NCI-H1417 treated with DMSO at 0.1 percent for 48 hours (cell line): ENCODE measurements around the gene FCN1.

ENCODE experiments used
- DNase-seq: peaks from one replicate; lab custom pipeline; 2025; lab: John Stamatoyannopoulos, UW

The FCN1 gene

GRCh38 chr9:134891053-134891452, 26.7 kb downstream of the FCN1 start:
- no peak for DNase-seq

GRCh38 chr9:134890155-134890495, 27.6 kb downstream of the FCN1 start:
- no peak for DNase-seq

DNA sequence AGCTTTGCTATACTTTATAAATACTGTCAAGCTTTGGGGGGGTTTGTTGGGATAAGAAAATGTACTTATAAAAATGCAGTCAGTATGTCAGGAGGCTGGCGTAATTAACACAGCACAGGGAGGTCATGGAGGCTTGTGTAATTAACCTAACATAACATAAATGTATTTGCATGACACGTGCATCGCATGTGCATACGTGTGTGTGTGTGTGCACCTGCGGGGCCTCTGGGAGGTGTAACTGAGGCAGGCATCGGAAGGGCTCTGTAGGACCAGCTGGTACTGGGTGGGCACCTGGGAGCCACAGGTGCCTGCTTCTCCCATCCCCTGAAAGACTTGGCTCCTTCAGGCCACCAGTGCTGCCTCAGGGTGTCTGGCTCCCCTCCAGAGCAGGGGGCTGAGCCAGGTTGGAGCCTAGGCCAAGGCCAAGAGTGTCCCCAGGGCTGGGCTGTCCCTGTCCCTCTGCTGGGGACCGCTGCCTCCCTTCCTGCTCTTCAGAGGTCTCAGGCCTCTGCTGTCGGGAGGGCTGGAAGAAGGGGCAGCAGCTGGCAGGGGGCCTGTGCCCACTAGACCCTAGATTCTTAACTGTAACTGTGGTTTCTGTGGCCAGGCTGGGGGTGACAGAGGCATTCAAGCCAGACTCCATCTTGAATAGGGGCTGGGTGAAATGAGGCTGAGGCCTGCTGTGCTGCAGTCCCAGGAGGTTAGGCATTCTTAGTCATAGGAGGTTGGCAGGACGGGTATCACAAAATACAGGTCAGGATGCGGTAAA, 28.1 kb downstream of the FCN1 start:
- DNase-seq: no peak

DNA sequence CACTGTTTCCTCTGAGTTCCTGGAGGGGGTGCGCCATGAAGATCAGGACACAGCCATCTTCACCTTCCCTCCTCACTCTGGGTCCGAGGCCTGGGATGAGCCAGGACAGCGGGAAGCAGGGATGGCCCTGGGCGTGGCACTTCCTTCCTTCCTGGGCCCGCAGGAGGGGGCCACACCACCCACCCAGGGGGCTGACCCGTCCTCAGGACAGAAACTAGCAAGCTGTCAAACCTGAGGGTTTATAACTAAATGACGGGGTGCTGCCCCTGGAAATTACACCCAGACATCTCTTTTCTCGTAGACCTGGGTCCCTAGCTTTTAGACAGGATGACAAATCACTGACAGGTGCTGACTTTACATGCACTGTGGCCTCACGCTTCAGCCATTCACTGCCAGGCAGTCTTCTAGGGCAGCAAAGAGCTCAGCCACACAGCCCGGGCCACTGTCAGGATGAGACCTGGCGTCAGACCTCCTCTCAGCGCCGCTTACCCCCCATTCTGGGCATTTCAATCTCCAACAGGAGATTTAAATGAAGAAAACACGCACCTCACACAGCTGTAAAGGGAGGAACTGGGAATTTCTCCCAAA, 29.0 kb downstream of the FCN1 start:
- DNase-seq: no peak

- DNase-seq: no peak
Measured at GRCh38 chr9:134887686-134888602, 29.8 kb downstream of the FCN1 start.

- DNase-seq: no peak
Measured at GRCh38 chr9:134887219-134887618, 30.5 kb downstream of the FCN1 start.

DNA sequence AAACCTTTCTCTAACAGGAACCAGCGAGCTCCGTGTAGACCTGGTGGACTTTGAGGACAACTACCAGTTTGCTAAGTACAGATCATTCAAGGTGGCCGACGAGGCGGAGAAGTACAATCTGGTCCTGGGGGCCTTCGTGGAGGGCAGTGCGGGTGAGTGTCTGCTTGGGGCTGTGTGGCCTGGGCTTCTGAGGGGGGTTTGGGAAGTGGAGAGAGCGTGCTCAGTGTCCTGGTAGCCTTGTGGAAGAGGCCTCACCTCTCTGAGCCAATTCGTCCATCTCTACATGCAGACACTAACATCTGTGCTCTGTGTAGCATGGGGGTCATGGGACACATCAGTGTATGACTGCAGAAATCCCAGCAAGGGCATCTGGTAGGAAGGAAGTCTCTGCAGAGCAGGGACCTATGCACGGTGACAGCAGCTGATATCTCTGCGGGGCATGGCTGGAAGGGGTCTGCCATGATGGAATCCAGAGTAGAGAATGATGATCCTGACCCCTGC, 31.2 kb downstream of the FCN1 start:
- no peak for DNase-seq

DNA sequence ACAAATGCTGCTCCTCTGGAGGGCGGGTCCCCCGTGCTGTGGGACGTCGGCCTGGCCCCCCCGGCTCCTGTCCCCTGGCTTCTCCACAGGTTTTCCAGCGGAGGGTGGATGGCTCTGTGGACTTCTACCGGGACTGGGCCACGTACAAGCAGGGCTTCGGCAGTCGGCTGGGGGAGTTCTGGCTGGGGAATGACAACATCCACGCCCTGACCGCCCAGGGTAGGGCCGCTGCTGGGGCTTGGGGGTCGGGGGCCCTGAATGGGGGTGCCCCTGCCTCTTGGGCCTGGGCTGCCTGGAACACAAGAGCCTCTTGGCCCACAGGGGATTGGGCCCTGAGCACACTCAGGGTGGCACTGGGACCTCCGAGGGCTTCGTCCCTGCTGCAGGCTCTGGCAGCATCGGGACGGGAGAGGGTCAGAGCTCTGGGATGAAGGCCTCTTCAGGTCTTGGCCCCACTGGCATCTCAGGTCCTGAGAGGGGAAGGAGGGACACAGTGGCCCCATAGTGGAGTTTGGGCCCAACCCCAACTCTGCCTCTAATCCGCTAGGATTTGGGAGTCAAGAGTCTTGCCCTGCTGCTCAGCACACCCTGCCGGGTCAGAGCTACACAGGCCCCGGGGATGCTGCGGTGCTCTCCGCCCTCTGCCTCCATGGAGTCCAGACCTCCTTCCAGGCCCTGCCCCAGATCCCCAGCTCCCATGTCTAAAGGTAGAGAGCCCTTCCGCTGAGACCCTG, 31.9 kb downstream of the FCN1 start:
- DNase-seq: no peak

GRCh38 chr9:134885001-134885678, 32.6 kb downstream of the FCN1 start:
- DNase-seq: no peak

DNA sequence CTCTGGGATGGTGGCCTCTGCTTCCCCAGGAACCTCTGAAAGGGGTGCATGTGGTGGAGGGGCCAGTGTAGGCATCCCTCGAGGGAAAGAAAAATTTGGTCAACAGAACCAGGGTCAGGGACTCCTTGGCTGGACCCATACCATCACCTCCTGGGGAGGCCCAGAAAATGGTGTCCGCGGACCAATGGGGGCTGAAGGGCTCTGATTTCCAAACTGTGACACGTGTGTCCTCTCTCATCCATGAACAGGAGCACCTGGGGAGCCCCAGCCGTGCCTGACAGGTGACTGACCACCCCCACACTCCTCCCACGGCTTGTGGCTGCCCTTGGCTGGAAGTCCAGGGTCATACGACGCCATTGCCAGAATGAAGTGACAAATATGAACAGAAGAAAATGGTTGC, 33.2 kb downstream of the FCN1 start:
- no peak for DNase-seq

GRCh38 chr9:134883040-134883782, 34.5 kb downstream of the FCN1 start:
- no peak for DNase-seq

GRCh38 chr9:134882204-134882785, 35.4 kb downstream of the FCN1 start:
- no peak for DNase-seq

DNA sequence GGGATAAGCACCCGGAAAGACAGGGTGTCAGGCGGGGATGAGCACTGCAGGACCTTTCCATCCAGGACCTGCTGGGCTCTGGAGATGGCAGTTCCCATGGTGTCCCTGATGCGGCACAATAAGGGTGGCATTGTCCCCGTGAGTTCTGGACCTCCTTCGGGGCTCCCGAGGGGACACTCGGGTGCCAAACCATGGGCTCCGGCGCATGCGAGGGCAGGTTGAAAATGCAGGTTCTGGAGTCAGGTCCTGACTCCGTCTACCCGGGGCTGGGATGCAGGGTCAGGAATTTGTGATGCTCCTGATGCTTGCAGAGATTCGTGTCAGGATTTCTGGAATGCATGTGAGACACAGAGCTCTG, 36.4 kb downstream of the FCN1 start:
- no peak for DNase-seq

- DNase-seq: no peak
Measured at GRCh38 chr9:134880484-134881312, 37.0 kb downstream of the FCN1 start, which contains the start of gene FCN2. Gene FCN2 (plus strand): TSS chr9:134880810. CDS start chr9:134880822, 12 bp downstream.

DNA sequence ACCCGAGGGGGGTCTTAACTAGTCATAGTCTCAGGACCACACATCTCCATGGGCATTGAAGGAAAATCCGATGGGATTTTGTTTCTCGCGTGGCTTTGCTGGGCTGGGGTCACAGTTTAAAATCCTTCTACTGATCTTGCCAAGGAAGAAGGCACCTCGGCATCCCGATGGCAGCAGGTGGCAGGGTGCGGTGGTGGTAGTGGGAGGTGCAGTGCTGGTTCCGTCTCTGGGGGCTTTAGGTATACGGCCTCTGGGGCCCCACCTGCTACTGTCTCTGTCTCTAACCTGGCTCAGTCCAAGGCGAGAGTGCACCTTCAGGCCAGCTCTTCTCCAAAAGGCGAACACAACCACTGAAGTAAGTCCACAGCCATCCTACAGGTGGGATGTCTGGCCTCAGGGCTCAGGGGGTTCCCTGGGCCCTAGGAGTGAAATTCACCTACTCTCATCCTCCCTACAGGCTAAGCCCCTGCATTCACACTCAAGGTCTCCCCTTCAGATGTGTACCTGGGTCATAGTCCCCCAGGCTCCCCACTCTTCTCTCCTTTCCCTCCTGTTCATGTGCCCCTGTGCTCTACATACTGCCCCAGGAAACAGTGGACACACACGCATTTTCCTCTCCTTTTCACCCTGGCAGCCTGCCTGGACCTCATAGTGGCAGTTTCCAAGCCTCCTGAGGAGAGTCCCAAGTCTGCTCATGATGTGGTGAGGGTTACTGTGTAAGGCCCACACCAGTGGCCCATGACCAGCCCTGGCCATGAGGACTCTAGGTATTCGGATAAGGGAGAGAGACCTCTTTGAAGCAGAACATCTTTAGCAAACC, 37.8 kb downstream of the FCN1 start:
- DNase-seq: no peak

- no peak for DNase-seq
Measured at GRCh38 chr9:134877541-134877940, 40.2 kb downstream of the FCN1 start.

GRCh38 chr9:134875371-134875770, 42.3 kb downstream of the FCN1 start:
- DNase-seq: no peak

GRCh38 chr9:134872482-134873231, 45.1 kb downstream of the FCN1 start:
- DNase-seq: no peak
